DMS153 treated with DMSO at 0.1 percent for 48 hours (cell line): ENCODE results near the gene ADAMTS16.

Experiments
- DNase-seq: peaks from one replicate; lab custom pipeline; 2025; ENCODE audit not compliant: unreplicated experiment; lab: John Stamatoyannopoulos, UW

Gene ADAMTS16

GRCh38 chr5:5369051-5369605 lies 229.0 kb downstream of the ADAMTS16 start:
- DNase-seq: no peak
